Right lobe of liver (tissue), 6 donors: Measurements from ENCODE around the gene CLSTN1. TPM values are rescaled to one million over a fixed set of nuclear protein-coding genes. Genes with fewer than 3 reads are reported as not detected.
A peak's percentile ranks its signal among the peaks of the same experiment; 100 is the strongest.

Experiments used
- ATAC-seq, 4 donors: fragments of 200-7000 bp; cut with Tn5 transposase; one replicate each; pipeline ENCODE4 v1.9.1; 2020; ENCODE audit warnings: mild to moderate bottlenecking in 4 of 4, moderate library complexity in 4 of 4
- DNase-seq, 3 donors: peaks; one replicate each; pipeline ENCODE4 v3.0.0-alpha.2; 2020
- H3K27ac ChIP-seq, 3 donors: fragments of 200-600 bp; one replicate each; pipeline ENCODE4 v1.8.0; 2022
- H3K27me3 ChIP-seq, 2 donors: fragments of 200-600 bp; one replicate each; pipeline ENCODE4 v1.8.0; 2022
- H3K36me3 ChIP-seq, 4 donors: fragments of 200-600 bp; sonication (generic) in 1 of 4; one replicate each; pipeline versions ENCODE4 v1.5.1 to v1.8.0; 2017 to 2022; ENCODE audit warnings: control low read depth in 1 of 4
- H3K4me1 ChIP-seq, 4 donors: fragments of 200-600 bp; sonication (generic) in 1 of 4; one replicate each; pipeline versions ENCODE4 v1.5.1 to v1.8.0; 2017 to 2022; ENCODE audit warnings: control low read depth in 1 of 4
- H3K4me3 ChIP-seq, 3 donors: fragments of 200-600 bp; one replicate each; pipeline ENCODE4 v1.8.0; 2022
- H3K9me3 ChIP-seq, 4 donors: fragments of 200-600 bp; sonication (generic) in 1 of 4; one replicate each; pipeline versions ENCODE4 v1.5.1 to v1.8.0; 2017 to 2022; ENCODE audit warnings: control low read depth in 1 of 4
- CTCF ChIP-seq, 4 donors: fragments of 200-600 bp in 3 of 4; fragments of 450-650 bp in 1 of 4; IDR thresholded peaks; one replicate each; pipeline versions ENCODE4 v1.5.1 to v1.8.0; 2016 to 2022; ENCODE audit warnings: antibody characterized with exemption in 4 of 4, mild to moderate bottlenecking in 2 of 4
- POLR2A ChIP-seq: fragments of 450-650 bp; IDR thresholded peaks from one replicate; pipeline ENCODE4 v1.6.1; 2017; ENCODE audit warnings: antibody characterized with exemption, mild to moderate bottlenecking
- WGBS: methylation state at CpG from one replicate; pipeline ENCODE4 v1.1.6; 2018; ENCODE audit warnings: low coverage, low lambda C conversion rate; ENCODE audit not compliant: insufficient coverage; ENCODE audit errors: missing lambda C conversion rate; 5-methylcytosine and 5-hydroxymethylcytosine counted together
- intact Hi-C, 2 donors: fragments of 100-400 bp; cut with DNase I; formaldehyde crosslinking; loops; one replicate each; pipeline versions ENCODE4 v1.11.2 to v1.14.1; 2022
- total RNA-seq, 6 experiments: library from RNA; depleted of rRNA in 2 of 6; stranded (reverse); fragments of >200 nt in 2 of 6; fragmentation: NEBNext Ultra II Directional in 3 of 6; extraction: Animal tissue kit (Norgen Biotek cat#: 25700) in 3 of 6; gene quantifications; one replicate each; pipeline versions ENCODE4 v1.1.0 to v1.2.4, GENCODE V29; 2016 to 2023
- donor health status: DM: no; HTN: yes; CAD: no.
- donor health status: DM: no; HTN: no; CAD: no.
- donor health status: DM: no; HTN: no; CAD: no.
- donor health status: DM: no; HTN: yes; CAD: no.
- donor health status: DM: no; HTN: yes; CAD: no.

CLSTN1 gene
- total RNA-seq, 6 experiments from 2014 or later = 4.4 to 9.9 (median 8.3) TPM

DNA sequence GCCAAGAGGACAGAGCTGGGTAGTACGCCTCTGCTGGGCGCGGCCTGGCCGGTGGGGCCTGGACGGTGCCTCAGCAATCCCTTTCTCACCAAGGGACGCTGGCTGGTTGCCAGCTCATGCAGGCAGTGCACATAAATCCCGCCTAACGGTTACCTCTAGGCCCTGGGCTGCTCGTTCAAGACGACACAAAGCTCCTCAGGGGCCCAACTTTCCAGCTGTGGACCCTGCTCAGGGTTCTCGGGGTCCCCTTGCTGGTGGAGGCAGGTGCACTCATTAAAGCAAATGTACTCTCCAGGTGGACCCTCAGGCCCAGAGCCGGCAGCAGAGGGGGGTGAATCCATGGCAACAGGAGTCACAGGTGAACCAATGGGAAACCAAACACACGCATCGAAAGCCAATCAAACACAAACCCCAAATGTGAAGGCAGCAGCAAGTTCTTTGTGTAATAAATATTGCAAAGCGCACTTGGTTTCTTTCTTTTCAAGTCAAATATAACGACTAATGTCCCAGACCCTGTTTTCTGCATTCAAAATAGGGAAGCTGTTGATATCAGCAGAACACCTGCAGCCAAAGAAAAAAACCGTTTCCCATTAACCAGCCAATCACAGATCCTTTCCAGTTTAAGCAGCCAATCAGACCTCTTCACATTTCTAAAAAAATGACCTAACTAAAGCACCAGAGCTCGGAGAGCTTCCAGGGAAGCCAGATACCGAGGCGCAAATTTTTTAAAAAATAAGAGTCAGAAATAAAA lies 26.1 kb upstream of the CLSTN1 start:
- TF ChIP-seq POLR2A = no peak
- TF ChIP-seq CTCF (IDR thresholded peaks at IDR 0.05) = no peak
- Histone ChIP-seq H3K9me3 (no peaks in the 10 kb centered on the region), H3K36me3 (peaks cover 0 to 1% (median 0%) of the 10 kb centered on the region in 4 donors), H3K27me3 (no peaks in the 10 kb centered on the region), H3K27ac (no peak overlapping the region), H3K4me1 (no peaks in the 10 kb centered on the region), H3K4me3 (no peak overlapping the region)
- 65% methylated on average over 9 of the region's 20 CpGs for WGBS
- DNase-seq (no peak), ATAC-seq (no peak)
- intact Hi-C loops = no loop called here

DNA sequence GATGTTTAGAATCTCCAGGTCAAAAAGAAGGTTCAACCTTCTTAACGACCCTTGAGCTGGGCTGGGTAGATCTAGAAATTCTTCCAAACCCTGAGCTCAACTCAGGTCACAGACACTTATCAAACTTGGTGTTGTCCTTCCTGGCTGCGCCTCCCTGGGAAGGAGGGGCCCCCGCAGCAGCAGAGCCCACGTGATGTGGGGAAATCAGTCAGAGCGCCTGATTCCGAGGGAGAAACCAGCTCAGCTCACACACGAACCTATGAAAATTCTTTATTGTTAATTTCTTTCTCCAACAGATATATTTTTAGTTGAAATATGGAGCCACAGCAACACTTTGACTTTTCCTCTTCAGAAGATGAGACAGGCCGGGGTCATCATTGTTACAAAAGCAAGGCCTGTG lies 24.3 kb upstream of the CLSTN1 start:
- Histone ChIP-seq H3K9me3 (no peaks in the 10 kb centered on the region), H3K36me3 (peaks cover 0 to 1% (median 0%) of the 10 kb centered on the region in 4 donors), H3K4me1 (no peaks in the 10 kb centered on the region), H3K27ac (no peak overlapping the region), H3K27me3 (no peaks in the 10 kb centered on the region), H3K4me3 (no peak overlapping the region)
- TF ChIP-seq POLR2A (no peak), CTCF (IDR thresholded peaks at IDR 0.05) (no peak)
- intact Hi-C loops = no loop called here
- 60% methylated on average over 4 of the region's 8 CpGs for WGBS
- no peak for DNase-seq
- ATAC-seq = peak in 3 of 4 donors; percentile 30 to 50 (median 50)

- no peak for TF ChIP-seq POLR2A
- TF ChIP-seq CTCF (IDR thresholded peaks at IDR 0.05) = no peak
- DNase-seq = no peak
- Histone ChIP-seq H3K27ac (no peak overlapping the region), H3K4me1 (no peaks in the 10 kb centered on the region), H3K27me3 (no peaks in the 10 kb centered on the region), H3K36me3 (peaks cover 0 to 1% (median 0%) of the 10 kb centered on the region in 4 donors), H3K4me3 (no peak overlapping the region), H3K9me3 (no peaks in the 10 kb centered on the region)
- ATAC-seq = no peak
- 90% methylated on average over 2 of the region's 2 CpGs for WGBS
- intact Hi-C loops = no loop called here
Measured at GRCh38 chr1:9847269-9847668, 23.5 kb upstream of the CLSTN1 start.

- no peaks in the 10 kb centered on the region for H3K9me3 ChIP-seq
- no peak for DNase-seq
- no peak for ATAC-seq
Measured at GRCh38 chr1:9846611-9847171, 22.9 kb upstream of the CLSTN1 start.

More at GRCh38 chr1:9846611-9847171, 22.9 kb upstream of the CLSTN1 start:
- WGBS = 86% methylated on average over 1 of the region's 17 CpGs
- no peak overlapping the region for H3K27ac ChIP-seq
- intact Hi-C loops = no loop called here
- H3K4me3 ChIP-seq = no peak overlapping the region
- no peaks in the 10 kb centered on the region for H3K4me1 ChIP-seq
- TF ChIP-seq POLR2A (no peak), CTCF (IDR thresholded peaks at IDR 0.05) (no peak)
- peaks cover 0 to 1% (median 0%) of the 10 kb centered on the region in 4 donors for H3K36me3 ChIP-seq
- no peaks in the 10 kb centered on the region for H3K27me3 ChIP-seq
